Placental pericyte (primary cell): ENCODE measurements around the gene RFX2. TPM values are rescaled to one million over a fixed set of nuclear protein-coding genes. Genes with fewer than 3 reads are reported as not detected.

Experiments
- total RNA-seq: library from RNA; depleted of rRNA; stranded (reverse); fragments of >200 nt; gene quantifications from 2 replicates; pipeline ENCODE4 v1.2.3, GENCODE V29; 2012

Gene RFX2
- total RNA-seq: 2.8 and 5.7 TPM in 2 replicates

DNA sequence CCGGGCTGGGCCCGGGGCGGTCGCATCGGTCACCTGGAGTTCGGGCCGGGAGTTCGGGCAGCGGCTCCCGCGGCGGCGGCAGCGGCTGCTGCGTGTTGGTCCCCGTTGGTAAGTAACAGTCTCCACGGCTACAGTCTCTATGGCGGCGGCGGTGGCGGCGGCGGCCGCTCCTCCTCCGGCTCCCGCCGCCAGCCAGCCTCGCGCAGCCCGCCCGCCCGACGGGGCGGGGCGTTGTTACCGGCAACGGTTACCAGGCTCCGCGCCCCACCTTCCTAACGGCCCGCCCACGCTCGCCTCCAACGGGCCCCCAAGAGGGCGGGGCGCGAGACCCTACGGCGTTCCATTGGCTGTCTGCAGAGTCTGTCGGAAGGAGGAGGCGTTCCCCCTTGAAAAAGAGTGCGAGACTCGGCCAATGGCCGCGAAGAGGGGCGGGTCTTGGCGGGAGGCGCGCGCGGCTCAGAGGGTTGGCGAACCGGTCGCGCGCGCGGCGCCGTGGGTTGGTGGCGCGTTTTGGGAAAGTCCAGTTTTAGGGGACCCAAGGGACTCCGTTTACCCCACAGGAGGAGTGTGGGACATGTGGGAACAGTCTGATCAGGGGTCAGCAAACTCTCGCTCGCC lies at the start of gene RFX2:
TSS of gene RFX2 (minus strand) at position 141 of the 618 bp plus-strand sequence. CDS start 63,004 bp downstream, outside the sequence.

DNA sequence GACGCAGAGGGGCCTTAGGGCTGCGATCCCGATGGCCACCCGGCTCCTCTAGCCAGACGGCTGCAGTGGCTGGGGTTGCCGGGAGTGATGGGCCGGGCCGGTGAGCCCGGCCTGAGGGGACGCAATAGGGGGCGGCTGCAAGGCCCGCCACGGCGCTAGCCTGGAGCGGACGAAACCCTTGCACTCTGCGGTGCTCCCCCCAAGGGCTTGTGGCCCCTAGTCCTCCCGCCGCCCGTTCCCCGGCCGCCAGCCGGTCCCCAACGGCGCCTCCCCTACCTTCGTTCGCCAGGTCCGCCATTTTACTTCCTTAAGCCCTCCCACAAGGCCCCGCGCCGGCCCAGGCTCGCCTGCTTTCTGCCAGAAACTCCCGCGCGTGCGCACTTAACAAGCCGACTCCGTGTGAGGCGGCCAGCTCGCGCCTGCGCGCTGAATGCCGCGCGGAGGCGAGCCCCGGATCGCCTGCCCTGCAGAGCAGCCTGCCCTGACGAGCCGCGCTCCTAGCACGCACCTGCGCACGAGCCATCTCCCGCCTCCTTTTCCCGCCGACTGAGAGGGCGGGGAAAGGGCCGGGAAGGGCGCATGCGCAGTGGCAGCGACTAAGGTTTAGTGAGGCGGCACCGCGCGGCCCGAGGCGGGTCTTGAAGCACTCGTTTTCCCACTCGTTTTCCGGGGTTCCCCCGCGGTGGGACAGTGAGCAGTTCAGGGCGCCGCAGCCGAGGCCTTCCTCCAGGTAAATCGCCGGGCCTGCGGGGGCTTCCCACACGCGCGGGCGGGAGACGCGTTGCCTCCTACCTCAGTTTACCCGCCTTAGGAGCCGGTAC lies 132.3 kb downstream of the RFX2 start, which contains the start of gene RANBP3:
TSS of gene RANBP3 (minus strand) at position 356 of the 821 bp plus-strand sequence. CDS start at position 298, 58 bp downstream.

Other genes starting within 250 kb of the RFX2 start
- gene FUT5, start 240.0 kb downstream of the RFX2 start, total RNA-seq: not detected in 2 replicates
- gene NDUFA11, start 206.7 kb downstream of the RFX2 start, total RNA-seq: 181 and 232 TPM in 2 replicates
- gene VMAC, start 205.6 kb downstream of the RFX2 start, total RNA-seq: 4.9 and 5.7 TPM in 2 replicates
- 2.4 and 4.6 TPM in 2 replicates for gene CAPS, start 196.2 kb downstream of the RFX2 start, total RNA-seq
- gene RANBP3, start 132.4 kb downstream of the RFX2 start, total RNA-seq: 50.5 and 65.4 TPM in 2 replicates
- gene ACSBG2, start 25.2 kb upstream of the RFX2 start, total RNA-seq: not detected in 2 replicates
- gene MLLT1, start 169.5 kb upstream of the RFX2 start, total RNA-seq: 14.6 and 18.6 TPM in 2 replicates
- not detected in 2 replicates for gene ACER1, start 223.1 kb upstream of the RFX2 start, total RNA-seq